ENCODE measurements around the gene RABEP1. TPM values are rescaled to one million over a fixed set of nuclear protein-coding genes. Genes with fewer than 3 reads are reported as not detected.
A peak's percentile ranks its signal among the peaks of the same experiment; 100 is the strongest.
"Not testable (repeated sequence)": the region's sequence is repeated elsewhere in the genome, so short reads cannot be mapped to it uniquely, and the experiment has no call there.

The RABEP1 gene
- total and polyA plus RNA-seq, 2 donors = 31.3 to 45.4 TPM

GRCh38 chr17:5239769-5240168 is 42.3 kb upstream of the RABEP1 start:
- not testable (repeated sequence) for H3K9me3 ChIP-seq (ENCODE audit: control insufficient read depth in 2 of 2, insufficient read depth in 1 of 2, low read length in 1 of 2); H3K27me3 ChIP-seq (ENCODE audit: control insufficient read depth in 2 of 2, insufficient read depth in 1 of 2, low read length in 1 of 2); DNase-seq (ENCODE audit: low read depth in 6 of 9, low spot score in 9 of 9); H3K36me3 ChIP-seq (ENCODE audit: control insufficient read depth in 2 of 2, insufficient read depth in 2 of 2, low read length in 1 of 2); H3K27ac ChIP-seq (ENCODE audit: low read depth in 1 of 2, low read length in 1 of 2); H3K4me3 ChIP-seq (ENCODE audit: low read length in 2 of 2)
- peaks cover 8 to 31% of the 10 kb centered on the region in 2 donors for H3K4me1 ChIP-seq (ENCODE audit: control insufficient read depth in 2 of 2, insufficient read depth in 2 of 2, low read length in 2 of 2)
- 89% methylated on average over 7 of the region's 7 CpGs for WGBS

- 66% methylated on average over 10 of the region's 10 CpGs for WGBS
- Histone ChIP-seq H3K27ac (ENCODE audit: low read depth in 1 of 2, low read length in 1 of 2) (peak overlapping the region; percentile 96), H3K4me1 (ENCODE audit: control insufficient read depth in 2 of 2, insufficient read depth in 2 of 2, low read length in 2 of 2) (peaks cover 8 to 31% of the 10 kb centered on the region in 2 donors), H3K4me3 (ENCODE audit: low read length in 2 of 2) (peak overlapping the region in 1 of 2 donors; percentile 1), H3K36me3 (ENCODE audit: control insufficient read depth in 2 of 2, insufficient read depth in 2 of 2, low read length in 1 of 2) (no peaks in the 10 kb centered on the region), H3K9me3 (ENCODE audit: control insufficient read depth in 2 of 2, insufficient read depth in 1 of 2, low read length in 1 of 2) (no peaks in the 10 kb centered on the region), H3K27me3 (ENCODE audit: control insufficient read depth in 2 of 2, insufficient read depth in 1 of 2, low read length in 1 of 2) (no peaks in the 10 kb centered on the region)
- peak in 5 of 9 donors; percentile 39 to 84 (median 56) for DNase-seq (ENCODE audit: low read depth in 6 of 9, low spot score in 9 of 9)
These were observed 40.0 kb upstream of the RABEP1 start for GRCh38 chr17:5241861-5242671.

- H3K4me3 ChIP-seq (ENCODE audit: low read length in 2 of 2) = no peak overlapping the region
- DNase-seq (ENCODE audit: low read depth in 6 of 9, low spot score in 9 of 9) = no peak
- 98% methylated on average over 8 of the region's 8 CpGs for WGBS
- H3K9me3 ChIP-seq (ENCODE audit: control insufficient read depth in 2 of 2, insufficient read depth in 1 of 2, low read length in 1 of 2) = no peaks in the 10 kb centered on the region
- H3K27me3 ChIP-seq (ENCODE audit: control insufficient read depth in 2 of 2, insufficient read depth in 1 of 2, low read length in 1 of 2) = no peaks in the 10 kb centered on the region
- no peaks in the 10 kb centered on the region for H3K36me3 ChIP-seq (ENCODE audit: control insufficient read depth in 2 of 2, insufficient read depth in 2 of 2, low read length in 1 of 2)
- no peak overlapping the region for H3K27ac ChIP-seq (ENCODE audit: low read depth in 1 of 2, low read length in 1 of 2)
- peaks cover 0 to 7% of the 10 kb centered on the region in 2 donors for H3K4me1 ChIP-seq (ENCODE audit: control insufficient read depth in 2 of 2, insufficient read depth in 2 of 2, low read length in 2 of 2)
These were observed 34.5 kb upstream of the RABEP1 start for GRCh38 chr17:5247621-5248020.

DNA sequence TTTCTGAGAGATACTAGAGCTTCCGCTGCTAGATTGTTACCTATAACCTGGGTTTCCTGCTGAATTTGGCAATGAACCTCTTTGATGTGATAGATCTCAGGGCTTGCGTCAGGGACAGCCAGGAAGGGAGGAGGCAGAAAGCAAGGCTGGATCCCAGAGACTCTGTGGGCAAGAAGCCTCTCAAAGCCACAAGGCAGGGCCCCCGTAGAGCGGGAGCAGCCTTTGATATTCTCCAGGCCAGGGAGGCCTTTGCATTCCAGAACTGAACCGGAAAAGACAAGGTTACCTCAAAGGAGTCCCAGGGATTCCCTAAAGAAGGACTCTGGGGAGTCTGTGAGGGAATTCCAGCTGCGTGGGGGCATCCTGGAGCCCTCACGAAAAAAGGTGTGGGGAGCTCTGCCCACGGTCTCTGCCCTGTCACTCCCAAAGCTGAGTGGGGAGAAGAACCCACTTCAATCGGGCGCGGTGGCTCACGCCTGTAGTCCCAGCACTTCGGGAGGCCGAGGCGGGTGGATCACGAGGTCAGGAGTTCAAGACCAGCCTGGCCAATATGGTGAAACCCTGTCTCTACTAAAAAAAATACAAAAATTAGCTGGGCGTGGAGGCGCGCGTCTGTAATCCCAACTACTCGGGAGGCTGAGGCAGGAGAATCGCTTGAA is 33.1 kb upstream of the RABEP1 start:
- Histone ChIP-seq H3K4me1 (ENCODE audit: control insufficient read depth in 2 of 2, insufficient read depth in 2 of 2, low read length in 2 of 2) (no peaks in the 10 kb centered on the region), H3K27ac (ENCODE audit: low read depth in 1 of 2, low read length in 1 of 2) (no peak overlapping the region), H3K36me3 (ENCODE audit: control insufficient read depth in 2 of 2, insufficient read depth in 2 of 2, low read length in 1 of 2) (no peaks in the 10 kb centered on the region), H3K27me3 (ENCODE audit: control insufficient read depth in 2 of 2, insufficient read depth in 1 of 2, low read length in 1 of 2) (no peaks in the 10 kb centered on the region), H3K4me3 (ENCODE audit: low read length in 2 of 2) (no peak overlapping the region), H3K9me3 (ENCODE audit: control insufficient read depth in 2 of 2, insufficient read depth in 1 of 2, low read length in 1 of 2) (no peaks in the 10 kb centered on the region)
- no peak for DNase-seq (ENCODE audit: low read depth in 6 of 9, low spot score in 9 of 9)
- 88% methylated on average over 22 of the region's 22 CpGs for WGBS

- 1% methylated on average over 4 of the region's 4 CpGs for WGBS
- peaks cover 0 to 3% of the 10 kb centered on the region in 2 donors for H3K4me1 ChIP-seq (ENCODE audit: control insufficient read depth in 2 of 2, insufficient read depth in 2 of 2, low read length in 2 of 2)
- peak in 7 of 9 donors; percentile 51 to 89 (median 81) for DNase-seq (ENCODE audit: low read depth in 6 of 9, low spot score in 9 of 9)
- H3K9me3 ChIP-seq (ENCODE audit: control insufficient read depth in 2 of 2, insufficient read depth in 1 of 2, low read length in 1 of 2) = no peaks in the 10 kb centered on the region
- no peaks in the 10 kb centered on the region for H3K36me3 ChIP-seq (ENCODE audit: control insufficient read depth in 2 of 2, insufficient read depth in 2 of 2, low read length in 1 of 2)
- no peak overlapping the region for H3K27ac ChIP-seq (ENCODE audit: low read depth in 1 of 2, low read length in 1 of 2)
- no peaks in the 10 kb centered on the region for H3K27me3 ChIP-seq (ENCODE audit: control insufficient read depth in 2 of 2, insufficient read depth in 1 of 2, low read length in 1 of 2)
- no peak overlapping the region for H3K4me3 ChIP-seq (ENCODE audit: low read length in 2 of 2)
These were observed 32.5 kb upstream of the RABEP1 start for GRCh38 chr17:5249615-5250014.

DNA sequence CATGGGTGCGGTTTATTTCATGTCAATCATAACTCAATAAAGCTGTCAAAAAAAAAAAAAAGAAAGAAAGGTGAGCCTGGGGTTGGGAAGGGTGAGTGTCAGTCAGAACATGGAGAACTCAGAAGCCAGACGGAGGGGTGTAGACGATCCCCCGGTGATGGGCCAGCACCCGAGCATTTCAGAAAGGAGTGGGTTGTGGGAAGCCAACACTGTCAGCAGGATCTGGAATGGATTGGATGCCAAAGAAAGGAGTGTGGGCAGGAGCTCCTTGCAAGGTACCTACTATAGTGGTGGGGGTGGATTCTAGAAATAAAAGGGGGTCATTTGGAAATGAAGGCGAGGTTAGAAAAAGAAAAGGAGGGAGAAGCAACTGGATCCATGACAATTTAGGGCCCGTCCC is 27.7 kb upstream of the RABEP1 start:
- no peak for DNase-seq (ENCODE audit: low read depth in 6 of 9, low spot score in 9 of 9)
- Histone ChIP-seq H3K27ac (ENCODE audit: low read depth in 1 of 2, low read length in 1 of 2) (peak overlapping the region in 1 of 2 donors; percentile 50), H3K4me3 (ENCODE audit: low read length in 2 of 2) (no peak overlapping the region), H3K27me3 (ENCODE audit: control insufficient read depth in 2 of 2, insufficient read depth in 1 of 2, low read length in 1 of 2) (no peaks in the 10 kb centered on the region), H3K36me3 (ENCODE audit: control insufficient read depth in 2 of 2, insufficient read depth in 2 of 2, low read length in 1 of 2) (no peaks in the 10 kb centered on the region), H3K4me1 (ENCODE audit: control insufficient read depth in 2 of 2, insufficient read depth in 2 of 2, low read length in 2 of 2) (peaks cover 7 to 12% of the 10 kb centered on the region in 2 donors), H3K9me3 (ENCODE audit: control insufficient read depth in 2 of 2, insufficient read depth in 1 of 2, low read length in 1 of 2) (no peaks in the 10 kb centered on the region)
- 80% methylated on average over 7 of the region's 7 CpGs for WGBS

DNA sequence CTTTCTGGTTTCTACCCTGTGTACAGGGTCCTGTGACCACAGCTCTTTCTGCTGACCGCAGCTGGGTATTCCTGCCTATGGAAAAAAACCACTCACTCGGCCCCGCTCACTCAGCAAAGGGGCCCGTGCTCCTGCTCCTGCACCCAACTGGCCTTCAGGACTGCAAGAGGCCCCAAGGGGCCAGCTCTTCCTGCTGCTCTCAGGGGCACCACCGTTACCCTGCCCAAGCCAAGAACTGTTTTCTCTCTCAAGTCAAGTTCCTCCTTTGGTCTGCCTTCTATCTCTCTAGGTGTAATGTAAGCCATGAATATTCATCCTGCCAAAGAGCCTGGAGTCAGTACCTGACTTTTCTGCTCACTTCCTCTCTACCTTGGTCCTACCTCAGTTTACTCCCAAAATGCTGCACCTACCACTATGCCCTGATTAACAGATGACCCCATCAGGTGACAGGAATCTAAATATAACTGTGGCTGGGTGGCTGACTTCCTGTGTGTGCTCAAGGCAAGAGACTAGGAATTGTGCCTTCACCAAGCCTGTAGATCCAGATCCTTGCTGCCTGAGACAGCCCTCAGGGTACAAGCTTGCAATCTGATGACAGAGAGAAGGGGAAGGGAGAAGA is 27.1 kb upstream of the RABEP1 start:
- no peaks in the 10 kb centered on the region for H3K27me3 ChIP-seq (ENCODE audit: control insufficient read depth in 2 of 2, insufficient read depth in 1 of 2, low read length in 1 of 2)
- DNase-seq (ENCODE audit: low read depth in 6 of 9, low spot score in 9 of 9) = no peak
- H3K4me1 ChIP-seq (ENCODE audit: control insufficient read depth in 2 of 2, insufficient read depth in 2 of 2, low read length in 2 of 2) = peaks cover 7 to 12% of the 10 kb centered on the region in 2 donors
- H3K27ac ChIP-seq (ENCODE audit: low read depth in 1 of 2, low read length in 1 of 2) = peak overlapping the region in 1 of 2 donors; percentile 50
- no peaks in the 10 kb centered on the region for H3K36me3 ChIP-seq (ENCODE audit: control insufficient read depth in 2 of 2, insufficient read depth in 2 of 2, low read length in 1 of 2)
- WGBS = 28% methylated on average over 5 of the region's 5 CpGs
- no peak overlapping the region for H3K4me3 ChIP-seq (ENCODE audit: low read length in 2 of 2)
- H3K9me3 ChIP-seq (ENCODE audit: control insufficient read depth in 2 of 2, insufficient read depth in 1 of 2, low read length in 1 of 2) = no peaks in the 10 kb centered on the region

DNA sequence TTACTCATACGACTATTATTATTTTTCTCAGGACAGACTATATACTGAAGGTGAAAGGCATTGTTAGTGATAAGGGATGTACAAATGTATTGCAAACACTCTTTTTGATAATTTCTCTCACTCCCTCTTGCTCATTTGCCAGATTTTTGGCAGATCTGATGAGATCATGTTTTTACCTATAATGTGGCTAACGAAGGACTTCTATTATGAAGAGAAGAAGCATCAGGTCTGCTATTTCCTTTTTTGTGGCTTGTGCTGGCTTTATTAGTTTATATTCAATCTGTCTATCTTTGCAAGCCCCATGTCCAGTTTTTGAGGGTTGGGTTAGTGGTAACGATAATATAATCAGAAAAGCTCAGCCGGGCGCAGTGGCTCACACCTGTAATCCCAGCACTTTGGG is 25.0 kb upstream of the RABEP1 start:
- Histone ChIP-seq H3K4me1 (ENCODE audit: control insufficient read depth in 2 of 2, insufficient read depth in 2 of 2, low read length in 2 of 2) (peaks cover 7 to 12% of the 10 kb centered on the region in 2 donors), H3K9me3 (ENCODE audit: control insufficient read depth in 2 of 2, insufficient read depth in 1 of 2, low read length in 1 of 2) (no peaks in the 10 kb centered on the region), H3K27ac (ENCODE audit: low read depth in 1 of 2, low read length in 1 of 2) (no peak overlapping the region), H3K27me3 (ENCODE audit: control insufficient read depth in 2 of 2, insufficient read depth in 1 of 2, low read length in 1 of 2) (no peaks in the 10 kb centered on the region), H3K36me3 (ENCODE audit: control insufficient read depth in 2 of 2, insufficient read depth in 2 of 2, low read length in 1 of 2) (no peaks in the 10 kb centered on the region), H3K4me3 (ENCODE audit: low read length in 2 of 2) (no peak overlapping the region)
- 99% methylated on average over 5 of the region's 5 CpGs for WGBS
- DNase-seq (ENCODE audit: low read depth in 6 of 9, low spot score in 9 of 9) = no peak

DNA sequence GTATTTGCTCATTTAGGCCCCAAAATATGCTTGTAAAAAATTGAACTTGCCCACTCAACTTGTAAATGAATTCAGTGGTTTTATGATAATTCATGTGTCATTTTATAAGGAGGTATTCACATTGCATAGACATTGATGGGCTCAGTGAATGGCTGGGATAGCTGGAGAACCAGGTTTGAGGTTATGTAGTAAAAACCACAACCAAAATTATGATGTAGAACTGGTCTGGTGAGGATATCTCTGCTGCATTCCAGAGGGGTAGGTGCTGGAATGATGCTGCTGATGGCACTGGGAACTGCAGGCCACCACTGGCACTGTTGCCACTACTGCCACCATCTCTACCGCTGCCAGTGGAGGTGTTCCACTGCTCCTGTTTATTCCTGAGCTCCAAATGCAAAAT is 21.5 kb upstream of the RABEP1 start:
- 98% methylated on average over 1 of the region's 1 CpG for WGBS
- no peak for DNase-seq (ENCODE audit: low read depth in 6 of 9, low spot score in 9 of 9)
- no peak overlapping the region for H3K4me3 ChIP-seq (ENCODE audit: low read length in 2 of 2)
- H3K27me3 ChIP-seq (ENCODE audit: control insufficient read depth in 2 of 2, insufficient read depth in 1 of 2, low read length in 1 of 2) = no peaks in the 10 kb centered on the region
- peaks cover 10 to 15% of the 10 kb centered on the region in 2 donors for H3K4me1 ChIP-seq (ENCODE audit: control insufficient read depth in 2 of 2, insufficient read depth in 2 of 2, low read length in 2 of 2)
- no peaks in the 10 kb centered on the region for H3K36me3 ChIP-seq (ENCODE audit: control insufficient read depth in 2 of 2, insufficient read depth in 2 of 2, low read length in 1 of 2)
- no peak overlapping the region for H3K27ac ChIP-seq (ENCODE audit: low read depth in 1 of 2, low read length in 1 of 2)
- no peaks in the 10 kb centered on the region for H3K9me3 ChIP-seq (ENCODE audit: control insufficient read depth in 2 of 2, insufficient read depth in 1 of 2, low read length in 1 of 2)
